ENCODE measurements around the gene RET. TPM values are rescaled to one million over a fixed set of nuclear protein-coding genes. Genes with fewer than 3 reads are reported as not detected.
A peak's percentile ranks its signal among the peaks of the same experiment; 100 is the strongest.
"Not testable (repeated sequence)": the region's sequence is repeated elsewhere in the genome, so short reads cannot be mapped to it uniquely, and the experiment has no call there.

The RET gene
- total RNA-seq, 1 experiment from 2014 or later, result not detected

DNA sequence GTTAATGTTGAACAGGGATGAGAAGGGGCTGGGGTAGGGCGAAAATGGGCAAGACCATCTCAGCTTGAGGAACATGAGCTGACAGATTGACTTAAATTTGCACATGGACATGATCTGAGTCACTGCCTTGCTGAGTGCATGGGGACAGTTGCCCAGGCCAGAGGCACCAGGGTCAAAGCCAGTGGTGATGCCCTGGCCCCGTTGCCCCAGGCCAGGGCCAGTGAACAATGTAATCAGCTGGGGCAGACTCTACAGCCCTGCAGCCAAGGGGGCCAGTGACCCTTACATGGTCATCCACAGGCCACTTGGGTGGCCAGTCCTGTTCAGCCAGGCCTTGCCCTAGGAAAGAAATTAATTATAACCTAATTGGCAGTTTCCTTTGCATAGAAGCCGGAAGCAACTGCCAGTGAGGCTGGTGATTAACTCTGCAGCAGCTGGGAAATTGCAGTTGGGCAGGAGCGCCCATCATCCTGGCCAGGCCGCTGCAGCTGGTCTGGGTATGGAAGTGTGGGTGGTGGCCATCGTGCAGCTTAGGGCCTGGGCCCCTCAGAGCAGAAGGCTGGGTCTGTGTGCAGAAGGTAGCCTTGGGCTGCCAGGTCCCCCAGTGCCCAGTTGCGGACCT is 9.6 kb downstream of the RET start:
- in situ Hi-C loops (cut with HindIII; ENCODE audit: low pct_unique_long_range_greater_than_20kb, low sequenced_read_pairs), result no loop called here
- DNase-seq (ENCODE audit: low read depth, low spot score), result no peak

DNA sequence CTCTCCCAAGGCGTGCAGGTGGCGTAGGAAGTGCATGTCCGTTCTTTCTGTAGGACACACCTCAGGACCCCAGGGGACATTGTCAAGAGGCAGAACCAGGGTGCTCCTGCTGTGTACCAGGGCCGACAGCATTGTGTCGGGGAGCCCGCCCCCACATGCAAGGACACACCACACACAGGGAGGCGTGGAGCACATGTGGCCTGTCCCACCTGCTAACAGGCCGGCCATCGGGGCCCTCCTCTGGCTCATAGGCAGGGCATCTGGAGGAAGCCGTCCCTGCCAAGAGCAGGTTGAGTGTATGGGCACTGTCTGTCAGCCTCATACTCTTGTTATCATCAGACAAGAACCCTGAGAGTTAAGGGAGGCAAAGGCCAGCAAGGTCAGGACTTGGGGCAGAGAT is 12.7 kb downstream of the RET start:
- no peak for DNase-seq (ENCODE audit: low read depth, low spot score)
- in situ Hi-C loops (cut with HindIII; ENCODE audit: low pct_unique_long_range_greater_than_20kb, low sequenced_read_pairs), result no loop called here

DNA sequence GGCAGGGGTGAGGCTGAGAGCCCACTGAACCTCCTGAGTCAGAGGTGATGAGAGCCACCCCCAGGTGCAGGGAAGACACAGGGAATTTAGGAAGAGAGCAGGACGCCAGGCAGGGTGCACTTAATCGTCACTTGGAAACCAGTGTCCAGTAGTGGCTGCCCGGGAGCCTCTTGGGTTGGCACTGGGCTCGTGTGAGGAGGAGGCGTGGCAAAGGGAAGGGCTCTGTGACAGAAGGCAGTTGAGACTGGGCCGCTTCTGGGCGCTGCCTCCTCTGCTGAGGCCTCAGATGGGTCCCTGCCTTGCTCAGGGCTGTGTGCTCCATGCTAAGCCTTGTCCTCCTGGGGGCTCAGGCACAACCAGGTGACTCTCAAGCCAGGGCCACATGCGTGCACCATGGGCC is 13.3 kb downstream of the RET start:
- DNase-seq (ENCODE audit: low read depth, low spot score), result no peak
- in situ Hi-C loops (cut with HindIII; ENCODE audit: low pct_unique_long_range_greater_than_20kb, low sequenced_read_pairs), result no loop called here

DNA sequence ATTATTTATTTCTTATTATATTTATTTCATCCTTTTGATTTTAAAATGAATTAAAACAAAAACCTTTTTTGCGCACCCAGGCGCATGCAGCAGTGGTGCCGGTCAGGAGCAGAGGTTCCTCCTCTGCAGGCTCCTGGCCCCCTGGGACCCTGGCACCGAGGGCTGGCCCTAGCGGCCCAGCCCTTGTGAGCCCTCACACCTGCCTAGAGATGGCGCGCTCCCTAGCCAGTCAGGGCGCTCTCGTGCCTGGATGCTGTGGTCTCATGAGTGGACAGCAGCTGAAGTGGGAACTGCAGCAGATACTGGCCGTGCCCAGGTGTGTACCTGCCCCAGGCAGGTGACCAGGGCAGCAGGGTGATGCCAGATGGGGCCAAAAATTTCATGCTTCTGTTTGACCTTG is 13.8 kb downstream of the RET start:
- no peak for DNase-seq (ENCODE audit: low read depth, low spot score)
- in situ Hi-C loops (cut with HindIII; ENCODE audit: low pct_unique_long_range_greater_than_20kb, low sequenced_read_pairs), result no loop called here

DNA sequence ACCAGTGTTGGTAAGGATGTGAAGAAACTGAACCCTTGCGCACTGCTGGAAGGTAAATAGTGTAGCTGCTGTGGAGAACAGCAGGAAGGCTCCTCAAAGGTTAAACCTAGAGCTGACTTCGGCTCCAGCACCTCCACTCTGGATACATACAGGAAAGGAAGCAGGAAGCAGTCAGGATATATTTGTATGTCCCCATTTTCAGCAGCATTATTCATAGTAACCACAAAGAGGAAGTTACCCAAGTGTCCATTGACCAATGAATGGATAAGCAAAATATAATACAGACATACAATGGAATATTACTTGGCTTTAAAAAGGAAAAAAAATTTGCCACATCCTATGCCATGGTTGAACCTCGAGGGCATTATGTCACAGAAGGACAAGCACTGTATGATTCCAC is 15.0 kb downstream of the RET start:
- in situ Hi-C loops (cut with HindIII; ENCODE audit: low pct_unique_long_range_greater_than_20kb, low sequenced_read_pairs), result no loop called here
- no peak for DNase-seq (ENCODE audit: low read depth, low spot score)

DNA sequence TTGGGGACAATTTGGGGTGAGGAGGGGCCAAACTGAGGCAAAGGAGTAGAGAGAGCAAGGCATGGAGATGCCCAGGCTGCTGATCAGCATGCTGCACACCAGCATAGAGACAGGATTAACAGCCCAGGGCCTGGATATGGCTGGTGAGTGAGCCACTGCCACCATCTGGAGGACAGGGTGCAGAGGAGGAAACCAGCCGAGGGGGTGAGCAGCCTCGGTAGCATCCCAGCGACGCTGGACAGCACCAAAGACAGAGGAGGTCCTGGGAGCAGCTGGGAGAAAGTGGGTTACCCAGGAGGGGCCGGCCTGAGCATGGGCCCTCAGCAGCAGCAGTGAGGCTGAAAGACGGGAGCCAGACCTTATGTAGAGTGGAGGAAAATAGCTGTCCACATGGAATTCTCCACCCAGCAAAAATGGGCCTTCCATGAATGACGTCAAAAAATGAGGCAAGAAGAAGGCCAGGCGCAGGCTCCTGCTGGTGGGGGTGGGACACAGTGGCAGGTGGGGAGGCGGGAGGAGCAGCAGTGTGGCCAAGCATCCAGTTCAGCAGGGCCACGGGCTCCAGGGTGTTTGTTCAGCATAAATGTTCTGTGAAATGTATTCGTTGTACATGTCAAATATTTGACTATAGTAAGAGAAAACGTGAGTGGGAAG is 16.7 kb downstream of the RET start:
- in situ Hi-C loops (cut with HindIII; ENCODE audit: low pct_unique_long_range_greater_than_20kb, low sequenced_read_pairs), result no loop called here
- DNase-seq (ENCODE audit: low read depth, low spot score), result peak; percentile 32

DNA sequence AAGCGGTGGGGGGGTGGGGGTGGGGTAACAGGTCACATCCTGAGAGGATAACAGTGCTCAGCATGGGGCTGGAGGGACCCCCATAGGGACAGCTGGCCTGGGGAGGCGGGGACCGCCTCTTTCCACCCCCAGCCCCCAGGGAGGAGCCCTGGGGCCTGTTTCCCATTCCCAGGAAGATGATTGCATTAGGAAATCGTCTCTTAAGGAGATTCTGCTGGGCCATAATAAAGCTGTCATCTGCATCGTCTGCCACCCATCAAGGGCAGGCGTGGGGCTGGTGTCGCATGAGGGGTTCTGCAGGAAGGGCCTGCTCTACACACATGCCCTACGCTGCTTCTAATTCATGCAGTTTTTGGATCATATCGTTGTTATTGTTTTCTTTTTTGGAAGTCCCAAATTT is 17.2 kb downstream of the RET start:
- in situ Hi-C loops (cut with HindIII; ENCODE audit: low pct_unique_long_range_greater_than_20kb, low sequenced_read_pairs), result no loop called here
- DNase-seq (ENCODE audit: low read depth, low spot score), result no peak

DNA sequence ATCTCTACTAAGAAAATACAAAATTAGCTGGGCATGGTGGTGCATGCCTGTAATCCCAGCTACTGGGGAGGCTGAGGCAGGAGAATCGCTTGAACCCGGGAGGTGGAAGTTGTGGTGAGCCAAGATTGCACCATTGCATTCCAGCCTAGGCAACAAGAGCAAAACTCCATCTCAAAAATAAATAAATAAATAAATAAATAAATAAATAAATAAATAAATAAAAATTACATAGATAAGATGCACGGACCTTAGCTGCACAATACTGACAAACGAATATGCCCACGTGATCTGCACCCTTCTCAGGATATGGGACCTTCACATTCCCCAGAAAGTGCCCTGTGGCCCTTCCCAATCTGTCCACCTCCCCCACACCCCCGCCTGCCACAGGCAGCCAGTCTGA is 22.5 kb downstream of the RET start:
- DNase-seq (ENCODE audit: low read depth, low spot score); in situ Hi-C loops (cut with HindIII; ENCODE audit: low pct_unique_long_range_greater_than_20kb, low sequenced_read_pairs): not testable (repeated sequence)

DNA sequence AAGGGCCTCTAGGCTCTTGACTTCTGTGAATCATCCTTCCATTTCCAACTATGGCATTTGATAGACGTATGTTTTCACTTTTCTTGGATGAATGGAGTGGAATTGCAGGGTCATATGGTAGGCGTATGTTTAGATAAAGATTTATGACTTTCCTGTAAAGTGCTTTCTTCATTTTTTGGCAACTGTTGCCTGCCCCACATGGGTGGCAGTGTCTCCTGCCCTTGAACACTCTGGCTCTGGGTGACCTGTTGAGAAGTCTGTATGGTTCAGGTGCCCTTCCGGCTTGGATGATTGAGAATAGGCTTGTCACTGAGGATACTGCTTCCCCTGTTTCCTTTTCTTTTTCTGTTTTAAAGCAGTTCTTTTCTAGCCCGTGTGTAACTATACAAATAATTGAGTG is 23.1 kb downstream of the RET start:
- in situ Hi-C loops (cut with HindIII; ENCODE audit: low pct_unique_long_range_greater_than_20kb, low sequenced_read_pairs), result no loop called here

DNA sequence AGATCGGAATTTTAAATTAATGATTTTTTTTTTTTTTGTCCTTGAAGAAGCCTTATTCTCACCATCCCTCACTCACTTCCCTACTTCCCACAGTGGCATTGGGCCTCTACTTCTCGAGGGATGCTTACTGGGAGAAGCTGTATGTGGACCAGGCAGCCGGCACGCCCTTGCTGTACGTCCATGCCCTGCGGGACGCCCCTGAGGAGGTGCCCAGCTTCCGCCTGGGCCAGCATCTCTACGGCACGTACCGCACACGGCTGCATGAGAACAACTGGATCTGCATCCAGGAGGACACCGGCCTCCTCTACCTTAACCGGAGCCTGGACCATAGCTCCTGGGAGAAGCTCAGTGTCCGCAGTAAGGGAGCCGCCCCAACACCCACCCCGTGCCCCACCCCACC is 23.5 kb downstream of the RET start:
- in situ Hi-C loops (cut with HindIII; ENCODE audit: low pct_unique_long_range_greater_than_20kb, low sequenced_read_pairs), result no loop called here
- DNase-seq (ENCODE audit: low read depth, low spot score), result no peak

More for the DNA sequence above, 23.1 kb downstream of the RET start:
- no peak for DNase-seq (ENCODE audit: low read depth, low spot score)

DNA sequence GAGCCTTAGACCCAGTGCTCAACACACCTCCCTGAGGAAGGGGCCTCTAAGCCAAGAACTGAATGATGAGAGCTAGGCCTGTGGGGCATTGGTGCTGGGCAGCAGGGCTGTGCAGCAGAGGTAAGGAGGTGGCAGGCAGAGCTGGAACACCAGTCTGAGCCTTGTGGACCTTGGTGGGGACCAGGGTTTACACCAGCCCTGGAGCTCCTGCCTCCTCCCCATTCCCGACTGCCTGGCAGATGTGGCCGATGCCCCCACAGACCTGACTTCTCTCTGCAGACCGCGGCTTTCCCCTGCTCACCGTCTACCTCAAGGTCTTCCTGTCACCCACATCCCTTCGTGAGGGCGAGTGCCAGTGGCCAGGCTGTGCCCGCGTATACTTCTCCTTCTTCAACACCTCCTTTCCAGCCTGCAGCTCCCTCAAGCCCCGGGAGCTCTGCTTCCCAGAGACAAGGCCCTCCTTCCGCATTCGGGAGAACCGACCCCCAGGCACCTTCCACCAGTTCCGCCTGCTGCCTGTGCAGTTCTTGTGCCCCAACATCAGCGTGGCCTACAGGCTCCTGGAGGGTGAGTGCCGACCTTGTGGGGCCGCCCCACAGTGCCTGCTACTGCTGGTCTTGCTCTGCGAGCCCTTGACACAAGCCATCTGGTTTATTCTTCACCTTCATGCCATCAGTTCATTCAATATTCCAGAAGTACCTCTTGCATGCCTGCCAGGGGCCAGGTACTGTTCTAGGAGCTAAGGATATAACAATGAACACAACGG is 25.4 kb downstream of the RET start:
- in situ Hi-C loops (cut with HindIII; ENCODE audit: low pct_unique_long_range_greater_than_20kb, low sequenced_read_pairs), result no loop called here
- no peak for DNase-seq (ENCODE audit: low read depth, low spot score)

DNA sequence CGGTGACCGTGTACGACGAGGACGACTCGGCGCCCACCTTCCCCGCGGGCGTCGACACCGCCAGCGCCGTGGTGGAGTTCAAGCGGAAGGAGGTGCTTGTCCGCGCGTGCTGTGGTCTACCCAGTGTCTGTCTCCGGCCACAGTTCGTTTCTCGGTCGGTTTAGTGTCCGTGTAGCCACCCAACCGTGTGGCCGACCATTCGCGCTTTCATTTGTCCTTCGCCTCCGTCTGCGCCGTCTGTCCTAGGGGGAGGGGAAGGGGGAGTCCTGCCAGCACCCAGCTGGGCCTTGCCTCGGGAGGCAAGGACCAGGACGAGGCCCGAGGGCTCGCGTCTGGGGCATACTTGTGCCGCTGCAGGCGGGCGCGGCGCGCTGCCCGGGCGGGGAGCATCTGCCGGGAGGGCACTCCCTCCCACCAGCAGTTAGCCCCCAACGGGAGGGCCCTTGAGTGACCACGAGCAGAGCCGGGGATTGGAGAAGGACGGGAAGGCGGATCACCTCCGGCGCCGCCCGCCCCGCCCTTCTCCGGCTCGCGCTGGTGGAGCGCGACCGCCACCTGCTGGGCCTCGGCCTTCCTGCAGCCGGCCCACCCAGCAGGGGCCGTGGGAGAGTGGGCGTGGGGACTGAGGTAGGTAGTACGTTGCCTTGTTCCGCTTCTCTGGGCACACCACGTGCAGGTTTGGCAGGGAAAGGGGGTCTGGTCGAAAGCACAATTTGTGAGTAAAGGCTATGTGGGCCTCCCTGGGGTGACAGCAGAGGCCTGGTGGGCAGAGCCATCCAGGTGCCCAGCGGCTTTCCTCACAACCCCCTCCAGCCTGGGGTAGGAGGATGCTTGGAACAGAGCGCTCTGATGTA is 28.5 kb downstream of the RET start:
- peak; percentile 62 for DNase-seq (ENCODE audit: low read depth, low spot score)
- in situ Hi-C loops (cut with HindIII; ENCODE audit: low pct_unique_long_range_greater_than_20kb, low sequenced_read_pairs), result no loop called here

DNA sequence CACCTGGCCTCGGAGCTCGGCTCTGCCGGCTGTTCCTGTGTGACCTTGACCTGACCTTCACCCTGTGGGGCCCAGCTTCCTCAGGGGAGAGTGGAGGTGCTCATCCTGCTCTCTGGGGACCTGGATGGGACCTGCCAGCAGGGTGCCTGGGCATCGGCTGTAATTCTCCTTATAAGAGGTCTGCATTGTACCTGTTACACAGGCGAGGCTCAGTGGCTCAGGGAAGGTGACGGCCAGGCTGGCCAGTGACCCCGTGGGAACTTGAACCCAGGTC is 29.0 kb downstream of the RET start:
- in situ Hi-C loops (cut with HindIII; ENCODE audit: low pct_unique_long_range_greater_than_20kb, low sequenced_read_pairs), result no loop called here
- no peak for DNase-seq (ENCODE audit: low read depth, low spot score)

DNA sequence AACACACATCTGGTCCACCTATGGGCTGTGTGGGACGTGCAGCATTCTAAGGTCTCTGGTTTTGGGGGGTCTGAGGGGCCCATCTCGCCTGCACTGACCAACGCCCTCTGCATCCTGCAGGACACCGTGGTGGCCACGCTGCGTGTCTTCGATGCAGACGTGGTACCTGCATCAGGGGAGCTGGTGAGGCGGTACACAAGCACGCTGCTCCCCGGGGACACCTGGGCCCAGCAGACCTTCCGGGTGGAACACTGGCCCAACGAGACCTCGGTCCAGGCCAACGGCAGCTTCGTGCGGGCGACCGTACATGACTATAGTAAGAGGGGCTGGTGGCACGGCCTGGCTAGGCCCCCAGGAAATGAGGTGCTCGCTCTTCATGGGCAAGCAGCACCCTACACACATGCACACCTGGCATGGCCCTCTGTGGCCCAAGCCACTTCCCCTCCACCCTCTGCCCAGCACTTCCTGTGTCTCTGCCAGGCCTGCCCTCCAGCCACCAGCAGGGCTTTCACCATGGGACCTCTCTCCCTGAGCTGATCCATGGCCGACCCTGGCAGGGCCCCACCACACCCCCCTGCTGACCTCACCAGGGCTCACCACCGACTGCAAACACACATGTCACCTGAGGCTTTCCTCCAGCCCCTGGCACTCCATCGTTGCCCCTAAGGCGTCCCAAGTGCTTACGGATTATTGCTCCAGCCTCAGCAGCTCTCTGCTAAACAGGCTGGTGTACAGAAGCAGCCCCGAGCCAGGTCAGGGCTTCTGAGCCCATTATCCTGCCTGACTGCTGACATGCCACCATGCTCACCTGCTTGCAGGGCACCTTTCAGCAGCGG is 29.6 kb downstream of the RET start:
- no peak for DNase-seq (ENCODE audit: low read depth, low spot score)
- in situ Hi-C loops (cut with HindIII; ENCODE audit: low pct_unique_long_range_greater_than_20kb, low sequenced_read_pairs), result no loop called here

DNA sequence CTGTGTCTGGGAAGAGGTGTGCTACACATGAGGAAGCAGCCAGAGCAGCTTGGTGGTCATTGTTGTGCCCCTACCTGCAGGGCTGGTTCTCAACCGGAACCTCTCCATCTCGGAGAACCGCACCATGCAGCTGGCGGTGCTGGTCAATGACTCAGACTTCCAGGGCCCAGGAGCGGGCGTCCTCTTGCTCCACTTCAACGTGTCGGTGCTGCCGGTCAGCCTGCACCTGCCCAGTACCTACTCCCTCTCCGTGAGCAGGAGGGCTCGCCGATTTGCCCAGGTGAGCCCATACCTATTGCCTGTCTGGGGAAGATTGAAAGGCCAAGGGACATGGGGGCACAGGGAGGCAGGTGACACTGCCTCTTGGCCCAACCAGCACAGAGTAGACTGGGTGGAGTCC is 32.1 kb downstream of the RET start:
- DNase-seq (ENCODE audit: low read depth, low spot score), result no peak
- in situ Hi-C loops (cut with HindIII; ENCODE audit: low pct_unique_long_range_greater_than_20kb, low sequenced_read_pairs), result no loop called here

DNA sequence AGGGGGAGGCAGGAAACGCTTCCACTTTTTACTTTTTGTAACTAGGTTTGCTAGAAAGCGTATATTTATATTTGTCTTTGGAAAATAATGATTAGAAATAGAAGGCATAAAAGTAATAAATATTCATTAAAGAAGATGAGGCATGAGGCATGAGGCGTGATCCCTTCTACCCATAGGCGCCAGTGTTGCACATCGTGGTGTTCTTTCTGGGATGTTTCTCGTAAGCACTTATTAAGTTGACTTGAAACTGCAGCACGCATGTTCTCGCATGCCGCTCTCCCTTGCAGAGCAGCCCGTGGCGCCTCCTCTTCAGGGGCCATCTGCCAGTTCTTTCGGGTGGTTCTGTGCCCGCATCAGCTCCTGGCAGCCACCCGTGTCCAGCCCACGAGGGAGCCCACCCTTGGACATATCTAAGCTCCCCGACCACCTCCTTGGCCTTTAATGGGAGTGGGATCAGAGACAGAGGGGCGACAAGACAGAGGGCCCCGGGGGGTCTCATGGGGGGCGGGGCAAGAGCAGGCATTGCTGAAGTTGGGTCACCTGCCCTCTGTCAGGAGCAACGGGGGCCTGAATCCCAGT is 32.9 kb downstream of the RET start:
- in situ Hi-C loops (cut with HindIII; ENCODE audit: low pct_unique_long_range_greater_than_20kb, low sequenced_read_pairs), result no loop called here
- DNase-seq (ENCODE audit: low read depth, low spot score), result no peak

DNA sequence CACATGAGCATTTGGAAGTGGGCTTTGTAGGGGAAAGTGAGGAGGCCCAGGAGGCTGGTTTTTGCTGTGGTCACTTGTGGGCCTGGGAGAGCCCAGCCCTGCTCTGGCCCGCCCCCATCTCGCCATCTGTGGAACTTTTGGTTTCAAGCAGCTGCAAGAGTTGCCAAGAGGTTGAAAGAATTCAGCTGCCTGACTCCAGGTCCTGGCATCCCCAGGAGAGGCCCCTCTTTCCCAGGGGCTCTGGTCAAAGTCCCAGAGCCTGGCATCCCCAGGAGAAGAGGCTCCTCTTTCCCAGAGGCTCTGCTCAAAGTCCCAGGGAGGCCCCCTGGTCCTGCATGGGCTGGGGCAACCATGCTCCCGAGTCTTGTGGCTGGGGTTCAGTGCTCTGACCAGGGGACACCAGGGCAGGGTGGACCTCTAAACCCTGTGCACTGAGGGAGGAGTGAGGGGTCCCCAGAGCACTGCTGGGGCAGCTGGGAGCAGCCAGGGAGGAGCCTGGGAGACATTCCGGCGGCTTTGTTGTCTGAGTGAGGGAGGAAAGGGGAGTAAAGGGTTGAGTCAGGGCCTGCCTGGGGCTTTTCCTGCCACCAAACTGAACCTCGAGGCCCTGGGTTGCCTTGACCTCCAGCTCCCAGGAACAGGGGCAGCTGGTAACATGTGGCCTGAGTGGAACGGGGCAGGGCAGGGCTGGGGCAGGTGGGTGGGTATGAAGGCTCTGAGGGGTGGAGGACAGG is 33.6 kb downstream of the RET start:
- DNase-seq (ENCODE audit: low read depth, low spot score), result no peak
- in situ Hi-C loops (cut with HindIII; ENCODE audit: low pct_unique_long_range_greater_than_20kb, low sequenced_read_pairs), result no loop called here

Measured in SK-MEL-5 (cell line).